Ishikawa (cell line): ENCODE results near the gene PTPN14.
A peak's percentile ranks its signal among the peaks of the same experiment; 100 is the strongest.

Experiments
- CEBPB ChIP-seq: IDR thresholded peaks from 2 replicates; pipeline ENCODE4 v1.6.1; 2012
- CREB1 ChIP-seq: IDR thresholded peaks from 2 replicates; pipeline ENCODE4 v1.6.1; 2012; ENCODE audit warnings: low read depth
- EGR1 ChIP-seq: IDR thresholded peaks from 2 replicates; pipeline ENCODE4 v1.6.1; 2012
- EP300 ChIP-seq: IDR thresholded peaks from 2 replicates; pipeline ENCODE4 v1.6.1; 2012; ENCODE audit warnings: borderline replicate concordance
- FOXM1 ChIP-seq: IDR thresholded peaks from 2 replicates; pipeline ENCODE4 v1.6.1; 2012; ENCODE audit warnings: low read depth, borderline replicate concordance
- MAX ChIP-seq: IDR thresholded peaks from 2 replicates; pipeline ENCODE4 v1.6.1; 2012
- NFIC ChIP-seq: IDR thresholded peaks from 2 replicates; pipeline ENCODE4 v1.6.1; 2012
- RAD21 ChIP-seq: IDR thresholded peaks from 2 replicates; pipeline ENCODE4 v1.6.1; 2012; ENCODE audit warnings: low read depth
- REST ChIP-seq: IDR thresholded peaks from 2 replicates; pipeline ENCODE4 v1.6.1; 2012; ENCODE audit warnings: low read depth, mild to moderate bottlenecking
- TAF1 ChIP-seq: IDR thresholded peaks from 2 replicates; pipeline ENCODE4 v1.6.1; 2012; ENCODE audit warnings: low read depth, mild to moderate bottlenecking
- TCF12 ChIP-seq: IDR thresholded peaks from 2 replicates; pipeline ENCODE4 v1.6.1; 2012; ENCODE audit warnings: low read depth
- TEAD4 ChIP-seq: IDR thresholded peaks from 2 replicates; pipeline ENCODE4 v1.6.1; 2012
- USF1 ChIP-seq: IDR thresholded peaks from 2 replicates; pipeline ENCODE4 v1.6.1; 2012
- YY1 ChIP-seq: IDR thresholded peaks from 2 replicates; pipeline ENCODE4 v1.6.1; 2012; ENCODE audit warnings: low read depth
- ZBTB7A ChIP-seq: IDR thresholded peaks from 2 replicates; pipeline ENCODE4 v1.6.1; 2012; ENCODE audit warnings: low read depth

PTPN14 gene

GRCh38 chr1:214467078-214467585 is 84.3 kb downstream of the PTPN14 start:
- TF ChIP-seq TAF1 (no peak), CEBPB (no peak), RAD21 (no peak), YY1 (no peak), TCF12 (no peak), USF1 (no peak), EP300 (no peak), ZBTB7A (no peak), FOXM1 (no peak), CREB1 (no peak), MAX (0 out of 2 replicates have a peak, but pooled peaks have one; percentile 9), NFIC (peak; percentile 20; the same call in 1 of the 2 replicates), REST (no peak), EGR1 (no peak), TEAD4 (peak; percentile 58)

GRCh38 chr1:214466403-214467077 is 84.9 kb downstream of the PTPN14 start:
- TF ChIP-seq USF1, result no peak
- 0 out of 2 replicates have a peak, but pooled peaks have one; percentile 8 for TF ChIP-seq MAX

GRCh38 chr1:214464445-214465287 is 86.7 kb downstream of the PTPN14 start:
- no peak for TF ChIP-seq CEBPB
- TF ChIP-seq TAF1, result no peak
- TF ChIP-seq CREB1, result no peak
- no peak for TF ChIP-seq EP300
- TF ChIP-seq TEAD4, result no peak
- no peak for TF ChIP-seq USF1

GRCh38 chr1:214463596-214463995 is 87.8 kb downstream of the PTPN14 start:
- TF ChIP-seq TCF12 (no peak), TEAD4 (no peak), ZBTB7A (no peak), TAF1 (no peak), USF1 (no peak), CEBPB (no peak), YY1 (no peak), MAX (no peak), FOXM1 (no peak), EGR1 (no peak), NFIC (no peak), CREB1 (no peak), EP300 (no peak), REST (no peak), RAD21 (no peak)

GRCh38 chr1:214462882-214463281 is 88.5 kb downstream of the PTPN14 start:
- TF ChIP-seq REST (no peak), TEAD4 (no peak), YY1 (no peak), ZBTB7A (no peak), CEBPB (no peak), FOXM1 (no peak)
